Islet of Langerhans (tissue), 1 donor: ENCODE measurements around the gene SH3GL3.

ENCODE experiments used
- FAIRE-seq: peaks from one replicate; lab custom pipeline; 2011; peaks lifted over from hg19 to GRCh38; lab: Jason Lieb, UNC

The SH3GL3 gene

DNA sequence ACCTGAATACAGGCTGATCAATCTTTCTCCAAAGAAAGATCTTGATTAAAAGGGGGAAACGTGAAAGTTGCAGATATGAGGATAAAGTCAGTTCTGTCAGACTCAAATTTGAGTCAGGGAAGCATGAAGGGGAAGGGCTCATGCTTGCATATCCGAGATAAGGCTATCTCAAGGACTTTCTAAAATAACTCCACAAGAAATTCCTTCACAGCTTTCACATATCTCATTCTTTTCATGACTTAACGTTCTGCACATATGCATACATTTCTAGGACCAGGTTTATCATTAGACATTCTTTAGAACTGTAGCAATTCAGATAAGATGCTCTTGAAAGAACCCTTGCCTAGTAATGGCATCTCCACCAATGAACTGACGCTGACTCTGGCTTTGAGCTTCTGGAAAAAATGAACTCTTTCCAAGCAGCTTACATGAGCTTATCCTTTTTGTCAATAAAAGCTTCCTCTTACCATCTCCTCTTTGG lies 15.9 kb downstream of the SH3GL3 start:
- no peak for FAIRE-seq

DNA sequence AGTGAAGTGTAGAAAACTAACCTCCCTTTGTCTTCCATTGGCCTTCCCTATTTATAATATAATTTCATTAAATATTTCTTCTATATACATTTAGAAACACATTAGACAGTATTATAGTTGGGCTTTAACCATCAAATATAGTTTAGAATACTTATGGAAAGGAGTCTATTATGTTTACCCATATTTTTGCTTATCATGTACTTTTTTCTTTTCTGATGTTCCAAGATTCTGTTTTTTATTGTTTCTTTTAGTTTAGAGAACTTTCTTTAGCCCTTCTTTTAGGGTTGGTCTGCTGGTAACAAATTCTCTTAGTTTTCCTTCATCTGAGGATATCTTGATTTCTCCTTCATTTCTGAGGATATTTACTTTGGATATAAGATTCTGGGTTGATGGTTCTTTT lies 23.7 kb downstream of the SH3GL3 start:
- no peak for FAIRE-seq

DNA sequence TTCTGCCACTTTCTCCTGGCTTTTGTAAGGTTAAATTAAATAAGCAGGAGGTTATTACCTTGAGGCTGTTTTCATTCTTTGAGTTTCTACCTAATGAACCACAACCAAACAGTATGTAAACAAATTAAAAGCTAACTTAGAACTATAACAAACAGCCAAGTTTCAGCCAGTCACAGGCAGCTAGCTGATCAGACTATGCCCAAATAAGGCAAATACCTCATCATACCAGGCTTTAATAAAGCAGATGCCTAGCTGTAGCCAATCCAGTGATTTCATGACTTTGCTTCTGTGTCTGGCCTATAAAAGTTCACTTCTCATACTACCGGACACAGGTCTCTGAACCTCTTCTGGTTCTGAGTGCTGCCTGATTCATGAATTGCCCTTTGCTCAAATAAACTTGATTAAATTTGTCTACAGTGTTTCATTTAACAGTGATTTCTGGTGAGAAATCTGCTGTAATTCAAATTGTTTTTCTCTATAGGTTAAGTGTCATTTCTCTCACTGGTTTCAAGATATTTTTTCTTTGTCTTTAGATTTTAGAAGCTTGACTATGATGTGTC lies 24.2 kb downstream of the SH3GL3 start:
- FAIRE-seq: no peak

DNA sequence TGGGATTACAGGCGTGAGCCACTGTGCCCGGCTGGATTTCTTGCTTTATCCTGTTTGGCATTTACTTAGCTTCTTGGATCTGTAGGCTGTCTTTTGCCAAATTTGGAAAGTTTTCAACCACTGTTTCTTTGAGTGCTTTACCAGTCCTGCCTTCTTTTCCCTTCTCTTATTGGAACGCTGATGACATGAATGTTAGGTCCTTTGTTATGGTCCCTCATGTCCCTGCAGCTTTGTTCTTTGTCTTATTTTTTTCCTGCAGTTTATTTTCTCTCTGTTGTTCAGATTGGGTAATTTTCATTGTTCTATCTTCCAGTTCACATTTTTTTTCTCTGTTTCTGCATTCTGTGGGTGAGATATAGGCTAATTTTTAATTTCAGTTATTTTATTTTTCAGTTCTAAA lies 25.0 kb downstream of the SH3GL3 start:
- no peak for FAIRE-seq

DNA sequence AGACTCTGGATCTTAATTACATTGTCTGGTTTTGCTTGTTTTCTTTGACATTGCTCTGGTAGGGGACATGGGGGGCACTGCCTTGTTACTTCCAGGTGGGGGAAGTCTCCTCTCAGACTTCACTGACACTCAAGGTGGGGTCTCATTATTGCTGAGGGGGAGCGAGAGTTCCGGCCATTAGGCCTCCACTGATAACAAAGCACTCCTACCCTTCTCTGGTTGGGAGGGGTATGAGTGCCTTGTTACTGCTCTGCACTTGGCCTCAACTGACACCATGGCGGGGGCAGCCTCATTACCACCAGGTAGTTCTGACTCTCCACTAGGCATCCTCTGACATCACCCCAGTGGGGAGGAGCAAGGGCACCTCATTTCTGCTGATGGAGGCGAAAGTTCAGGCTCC lies 25.7 kb downstream of the SH3GL3 start:
- no peak for FAIRE-seq

DNA sequence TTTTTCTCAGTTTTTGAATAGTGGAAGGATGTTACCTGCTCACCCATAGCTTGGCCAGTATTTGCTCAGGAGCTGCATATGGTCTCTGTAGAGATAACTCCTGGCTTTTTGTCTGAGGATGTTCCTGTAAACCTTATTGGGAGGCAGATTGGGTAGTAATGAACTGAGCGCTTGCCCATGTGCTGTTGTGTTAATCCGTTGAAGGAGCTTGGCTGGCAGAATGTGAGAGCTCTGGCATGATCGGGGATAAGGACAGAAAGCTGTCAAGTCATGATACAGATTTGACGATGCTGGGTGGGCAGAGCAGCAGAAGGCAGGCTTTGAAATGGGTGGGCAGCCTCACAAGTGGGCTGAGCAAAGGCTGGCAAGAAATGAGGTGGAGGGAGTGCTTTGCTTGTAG lies 27.4 kb downstream of the SH3GL3 start:
- FAIRE-seq: no peak

DNA sequence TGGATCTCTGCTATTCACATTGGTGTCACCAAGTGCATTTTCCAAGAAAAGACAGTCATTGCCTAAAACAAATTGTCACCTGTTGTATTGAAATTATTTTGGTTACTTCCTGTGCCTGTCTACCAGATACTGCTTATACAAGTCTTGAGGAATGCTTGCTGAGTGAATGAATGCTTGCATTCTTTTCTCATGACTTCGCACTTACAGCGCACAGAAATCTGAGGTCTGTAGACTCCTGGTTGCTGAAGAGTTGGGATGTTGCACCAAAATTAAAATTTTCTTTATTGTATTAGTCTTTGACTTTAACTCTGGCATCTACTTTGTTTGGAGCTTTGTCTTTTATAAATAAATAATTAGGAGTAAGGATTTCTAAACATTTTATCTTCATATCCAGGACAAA lies 28.4 kb downstream of the SH3GL3 start:
- peak; percentile 21 for FAIRE-seq

DNA sequence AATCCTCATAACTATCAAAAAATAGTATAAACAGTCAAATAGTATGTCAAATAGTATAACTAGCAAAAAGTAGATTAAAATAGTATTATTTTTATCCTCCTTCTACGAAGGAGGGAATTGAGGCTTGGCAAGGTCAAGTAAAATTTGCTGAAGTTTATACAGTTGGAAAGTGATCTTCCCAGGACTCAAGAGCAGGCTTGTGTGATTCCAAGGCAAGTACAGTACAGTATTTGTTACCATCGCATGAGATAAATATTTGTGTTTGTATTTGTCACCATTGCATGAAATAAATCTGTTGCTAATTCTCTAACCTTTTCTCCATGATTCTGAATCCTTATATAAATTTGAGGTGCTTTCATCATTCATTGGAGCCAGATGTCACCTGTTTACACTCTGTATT lies 28.9 kb downstream of the SH3GL3 start:
- FAIRE-seq: no peak

DNA sequence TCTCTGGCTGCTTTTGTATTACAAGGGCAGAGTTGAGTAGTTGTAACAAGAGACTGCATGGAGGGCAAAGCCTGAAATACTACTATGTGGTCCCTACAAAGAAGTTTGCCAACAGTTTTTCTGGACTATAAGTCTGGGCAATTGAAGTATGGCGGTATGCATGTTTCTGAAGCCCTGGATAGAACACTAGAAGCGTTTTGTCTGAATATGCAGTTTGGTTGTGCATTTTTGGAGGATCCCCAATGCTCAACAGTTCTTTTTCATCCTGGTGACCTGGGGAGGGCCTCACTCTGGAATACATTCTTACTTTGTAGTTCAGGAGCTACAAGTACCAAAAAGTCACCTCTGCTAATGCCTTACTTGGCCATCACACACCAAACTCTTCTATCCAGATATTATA lies 29.6 kb downstream of the SH3GL3 start:
- no peak for FAIRE-seq

DNA sequence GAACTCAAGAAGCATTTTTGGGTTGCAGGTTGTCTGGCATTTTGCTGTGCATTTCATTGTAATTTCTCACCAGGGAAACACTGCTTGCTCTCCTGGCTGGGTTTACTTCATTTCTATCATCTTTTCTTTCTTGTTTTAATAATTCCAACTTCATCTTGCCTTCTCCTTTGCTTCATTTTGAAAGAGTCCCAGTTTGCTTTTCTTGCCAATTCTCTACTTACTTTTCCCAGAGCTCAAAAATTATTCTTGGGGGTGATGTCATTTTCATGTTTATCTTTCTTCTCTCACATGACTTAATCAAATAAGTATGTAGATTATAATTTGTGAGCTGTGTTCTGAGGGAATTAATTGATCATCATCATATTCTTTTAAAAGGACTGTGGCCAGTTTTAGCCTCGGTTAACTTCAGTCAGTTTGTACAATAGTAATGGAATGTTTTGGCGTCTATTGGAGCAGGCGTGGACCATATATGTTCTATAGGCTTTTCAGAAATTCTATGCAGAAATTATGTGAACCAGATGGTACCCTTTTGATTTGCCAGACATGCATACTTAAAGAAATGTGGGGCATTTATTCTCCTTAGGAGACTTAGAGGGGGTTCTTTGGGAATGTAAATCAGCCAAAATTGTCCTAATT lies 30.1 kb downstream of the SH3GL3 start:
- no peak for FAIRE-seq

DNA sequence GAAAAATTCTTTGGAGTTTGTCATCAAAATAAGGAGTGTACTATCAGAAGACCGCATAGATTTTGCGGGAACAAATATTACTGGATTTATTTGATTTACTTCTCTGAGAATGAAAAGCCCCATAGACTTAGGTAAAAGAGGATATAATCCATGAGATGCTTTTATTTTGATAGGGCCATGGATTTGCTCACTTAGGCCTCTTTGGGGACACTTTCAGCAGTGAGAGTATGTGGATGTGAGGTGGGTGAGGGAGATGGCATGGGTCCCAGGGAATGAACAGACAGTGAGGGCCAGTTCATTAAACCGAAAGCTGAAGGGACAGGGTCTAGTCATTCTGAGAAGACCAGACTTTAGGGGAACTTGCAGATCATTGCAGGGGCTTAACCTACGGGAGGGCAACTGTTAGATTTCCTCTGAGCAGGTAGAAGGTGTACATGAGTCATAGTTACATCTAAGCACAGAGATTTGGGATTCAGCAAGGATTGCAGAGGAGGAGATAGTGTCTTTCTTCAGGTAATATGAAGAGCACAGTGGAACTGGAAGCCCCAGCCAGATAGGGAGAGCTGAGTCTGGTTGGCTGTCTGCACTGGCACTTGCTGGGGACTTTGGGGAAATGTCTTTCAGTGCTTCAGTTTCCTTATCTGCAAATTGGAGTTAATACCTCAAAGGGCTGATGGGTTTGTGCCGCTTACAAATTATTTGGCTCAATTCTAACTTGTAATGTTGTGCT lies 30.8 kb downstream of the SH3GL3 start:
- FAIRE-seq: no peak

DNA sequence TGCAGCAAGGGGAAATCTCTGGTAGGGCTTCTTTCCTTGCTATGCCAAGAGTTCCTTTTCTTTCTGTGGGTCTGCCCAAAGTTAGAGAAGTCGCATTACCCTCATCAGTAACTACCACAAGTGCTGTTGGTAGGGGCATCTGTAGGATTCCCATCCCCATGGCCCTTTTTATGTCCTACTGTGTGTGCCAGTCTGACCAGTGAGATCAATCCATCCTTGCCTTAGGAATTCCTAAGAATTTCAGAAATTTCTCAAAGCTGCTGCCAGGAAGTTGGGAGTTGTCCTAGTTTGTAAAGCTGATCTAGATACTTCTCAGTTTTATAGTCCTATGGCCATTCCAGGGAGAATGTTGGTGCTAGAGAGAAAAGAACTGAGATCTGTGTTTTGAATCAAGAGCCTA lies 36.5 kb downstream of the SH3GL3 start:
- no peak for FAIRE-seq

DNA sequence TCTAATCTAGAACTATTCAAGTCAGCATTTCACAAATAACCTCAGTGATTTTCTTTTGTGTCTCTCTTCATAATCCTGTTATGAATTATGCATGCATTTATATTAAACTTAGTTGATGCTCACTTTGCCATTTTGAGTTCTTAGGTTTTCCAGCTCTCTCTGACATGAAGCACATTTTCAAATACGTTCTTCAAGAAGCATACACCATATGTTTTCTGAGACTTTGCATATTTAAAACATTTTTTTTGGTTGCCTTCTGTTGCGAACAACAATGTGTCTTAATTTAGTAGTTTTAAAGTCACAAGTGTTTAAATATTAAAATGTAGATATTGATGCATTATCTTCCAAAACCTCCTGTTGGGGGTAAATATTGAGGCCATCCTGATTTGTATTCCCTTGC lies 37.5 kb downstream of the SH3GL3 start:
- FAIRE-seq: no peak

DNA sequence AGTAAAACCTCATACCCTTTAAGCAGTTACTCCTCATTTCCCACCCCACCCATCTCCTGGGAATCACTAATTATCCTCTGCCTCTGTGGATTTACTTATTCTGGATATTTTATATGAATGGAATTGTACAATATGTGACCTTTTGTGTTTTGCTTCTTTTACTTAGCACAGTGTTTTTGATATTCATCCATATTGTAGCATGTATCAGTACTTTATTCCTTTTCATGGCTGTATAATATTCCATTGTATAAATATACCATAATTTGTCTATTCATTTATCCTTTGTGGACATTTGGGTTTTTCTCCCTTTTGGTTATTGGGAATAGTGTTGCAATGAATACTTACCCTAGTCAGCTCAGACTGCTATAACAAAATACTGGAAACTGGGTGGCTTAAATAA lies 39.2 kb downstream of the SH3GL3 start:
- no peak for FAIRE-seq

DNA sequence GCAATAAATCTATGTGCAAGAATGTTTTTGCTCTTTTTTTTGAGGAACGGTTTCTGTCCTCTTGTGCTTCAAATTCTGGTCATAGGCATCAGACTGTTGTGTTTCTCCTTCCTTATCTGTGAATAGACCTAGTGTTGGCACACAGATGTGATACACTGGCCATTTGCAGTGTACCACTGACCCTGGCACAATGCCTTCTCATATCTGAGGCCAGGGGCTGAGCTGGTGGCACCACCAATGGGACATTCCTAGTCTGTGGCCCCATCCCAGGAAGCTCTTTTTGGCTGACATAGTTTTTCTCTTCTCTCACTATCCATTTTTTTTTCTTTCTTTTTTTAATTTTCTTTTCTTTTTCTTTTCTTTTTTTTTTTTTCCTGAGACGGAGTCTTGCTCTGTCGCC lies 40.4 kb downstream of the SH3GL3 start:
- FAIRE-seq: no peak

DNA sequence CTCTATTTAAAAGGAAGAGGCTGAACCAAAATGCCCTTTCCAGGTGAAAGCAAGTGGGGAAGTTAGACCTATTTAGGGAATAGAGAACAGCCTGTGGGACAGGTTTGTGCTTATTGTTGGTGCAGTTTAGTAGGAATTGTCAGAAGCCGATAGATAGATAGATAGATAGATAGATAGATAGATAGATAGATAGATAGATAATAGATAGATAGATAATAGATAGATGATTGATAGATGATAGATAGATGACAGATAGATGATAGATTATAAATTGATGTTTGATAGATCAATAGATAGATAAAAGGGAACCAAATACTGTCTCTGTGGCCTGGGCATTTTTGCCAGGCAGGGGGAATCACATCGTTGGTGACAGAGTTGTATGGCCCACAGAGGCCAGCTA lies 42.5 kb downstream of the SH3GL3 start:
- FAIRE-seq: no peak

DNA sequence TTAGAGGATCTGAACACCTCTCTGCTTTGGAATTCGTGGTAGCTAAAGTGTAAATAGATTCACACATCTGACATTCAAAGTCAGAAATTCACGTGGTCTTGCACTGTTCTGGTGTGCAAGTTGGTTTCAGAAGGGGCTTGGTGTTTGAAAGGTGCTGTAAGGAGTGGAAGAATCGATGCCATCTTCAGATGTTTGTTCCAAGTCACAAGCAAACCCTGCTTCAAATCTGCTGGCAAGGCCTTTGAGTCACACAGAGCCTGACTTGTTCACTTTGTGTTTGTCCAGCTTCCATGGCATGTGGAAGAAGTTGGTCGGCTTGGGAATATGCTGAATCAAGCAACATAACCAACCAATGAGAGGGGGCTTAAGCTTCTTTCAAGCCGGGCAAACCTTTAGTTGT lies 44.3 kb downstream of the SH3GL3 start:
- no peak for FAIRE-seq

DNA sequence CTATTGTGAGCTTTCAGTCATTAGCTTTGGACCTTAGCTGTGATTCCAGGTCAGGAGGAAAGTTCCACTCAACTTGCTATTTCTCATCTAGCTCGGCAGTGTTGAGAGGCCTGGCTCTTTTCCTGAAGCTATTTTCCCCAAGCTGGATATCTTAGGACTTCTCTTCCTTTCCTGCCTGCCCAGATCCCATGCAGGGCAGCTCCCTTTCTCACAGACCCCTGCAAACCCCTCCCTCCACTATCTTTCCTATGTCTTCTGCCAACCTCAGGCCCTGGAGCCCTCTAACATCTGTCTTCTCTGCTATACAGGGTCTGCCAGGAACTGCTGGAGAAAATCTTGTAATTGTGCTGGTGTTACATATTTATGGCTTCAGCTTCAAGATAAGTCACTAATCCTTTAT lies 49.6 kb downstream of the SH3GL3 start:
- FAIRE-seq: no peak

DNA sequence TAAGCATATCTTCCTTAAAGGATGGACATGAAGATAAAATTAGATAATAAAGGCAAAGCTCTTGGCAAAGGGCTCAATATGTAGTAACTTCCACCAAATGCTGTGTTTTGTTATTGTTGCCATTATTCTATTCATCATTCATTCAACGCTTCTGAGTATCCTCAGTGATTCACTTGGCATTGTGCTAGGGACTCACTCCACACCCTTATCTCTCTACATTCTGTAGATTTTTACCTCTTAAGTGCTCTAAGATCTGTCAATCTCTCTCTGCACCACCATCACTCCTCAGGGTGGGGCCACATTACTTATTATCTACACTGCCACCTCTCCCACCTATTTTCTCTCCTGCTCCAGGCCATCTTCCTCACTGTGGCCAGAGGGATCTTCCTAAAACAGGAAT lies 51.2 kb downstream of the SH3GL3 start:
- no peak for FAIRE-seq

DNA sequence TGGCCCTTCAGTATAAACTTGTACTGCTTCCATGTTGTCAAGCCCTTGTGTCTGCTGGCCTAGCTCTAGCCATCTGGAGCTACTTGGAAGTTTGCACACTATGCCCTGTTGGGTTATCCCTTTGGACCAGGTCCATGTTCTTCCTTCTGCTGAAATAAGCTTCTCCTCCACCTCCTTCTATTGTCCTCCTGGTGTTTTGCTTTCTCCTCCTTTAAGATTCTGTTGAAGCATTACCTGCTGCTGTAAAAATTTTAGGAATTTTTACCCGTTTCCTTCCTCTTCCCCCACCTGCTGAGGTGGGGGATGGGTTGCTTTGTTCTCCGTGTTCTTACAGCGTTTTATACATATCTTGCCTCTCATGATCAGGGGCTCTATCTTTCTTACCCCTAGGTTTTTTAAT lies 51.7 kb downstream of the SH3GL3 start:
- FAIRE-seq: no peak

DNA sequence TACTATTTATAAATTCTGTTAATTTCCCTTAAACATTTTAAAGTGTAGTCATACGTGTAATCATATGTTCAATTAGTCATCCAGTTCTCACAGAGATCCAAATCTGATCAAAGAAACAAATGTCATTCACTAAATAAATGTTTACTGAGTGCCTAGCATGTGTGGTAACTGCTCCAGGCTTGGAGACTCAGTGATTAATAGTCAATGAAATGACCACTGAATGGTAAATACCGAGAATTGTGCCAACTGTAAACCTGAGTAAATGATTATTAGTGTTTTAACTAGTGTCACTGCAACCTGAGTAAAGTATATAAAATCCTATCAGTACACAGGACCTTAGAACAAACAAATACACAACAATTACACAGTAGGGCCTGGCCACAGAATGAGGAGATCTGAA lies 52.3 kb downstream of the SH3GL3 start:
- no peak for FAIRE-seq

DNA sequence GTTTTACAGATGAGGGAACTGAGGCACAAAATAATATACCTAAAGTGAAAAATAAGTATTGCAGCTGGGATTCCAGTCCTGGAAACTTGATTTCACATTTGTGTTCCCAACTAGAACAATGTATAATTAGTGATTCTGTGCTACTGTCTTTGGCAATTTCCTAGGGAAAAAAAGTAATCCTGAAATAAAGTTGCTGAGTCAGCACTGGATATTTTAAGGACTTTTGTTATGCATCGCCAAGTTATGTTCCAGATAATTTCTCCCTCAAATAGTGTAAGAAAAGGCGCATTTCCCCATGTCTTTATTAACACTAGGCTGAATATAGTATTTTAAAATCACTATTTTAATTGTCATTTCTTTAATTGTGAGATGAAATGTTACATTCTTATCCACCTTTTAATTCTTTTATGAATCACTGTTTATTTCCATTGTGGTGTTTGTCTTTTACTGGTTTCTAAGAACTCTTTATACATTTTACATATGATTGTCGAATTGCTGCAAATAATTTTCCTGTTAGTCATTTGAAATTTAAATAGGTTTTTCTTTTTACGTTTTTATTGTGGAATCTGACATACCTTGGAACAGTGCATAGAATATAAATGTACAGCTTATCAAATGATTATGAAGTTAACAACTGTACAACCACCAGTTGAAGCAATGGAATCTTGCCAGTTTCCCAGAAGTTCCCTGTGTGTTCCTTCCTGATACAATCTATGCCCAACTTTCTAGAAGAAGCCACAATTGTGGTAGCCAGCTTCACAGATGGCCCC lies 56.6 kb downstream of the SH3GL3 start:
- FAIRE-seq: no peak

DNA sequence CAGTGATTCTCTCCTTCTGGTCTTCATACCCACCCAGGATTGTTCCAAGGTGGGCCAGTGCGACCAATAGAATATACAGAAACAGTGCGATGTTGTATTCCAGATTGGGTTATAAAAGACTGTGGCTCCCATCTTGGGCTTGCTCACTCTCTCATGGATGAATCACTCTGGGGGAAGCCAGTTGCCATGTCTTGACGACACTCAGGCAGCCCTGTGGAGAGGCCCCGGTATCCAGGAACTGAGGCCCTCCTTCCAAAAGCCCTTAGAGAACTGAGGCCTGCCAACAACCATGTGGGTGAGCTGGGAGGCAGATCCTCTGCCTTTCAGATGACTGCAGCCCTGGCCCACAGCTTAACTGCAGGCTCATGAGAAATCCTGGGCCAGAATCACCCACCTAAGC lies 57.2 kb downstream of the SH3GL3 start:
- FAIRE-seq: no peak
